ENCODE measurements around the gene AKIRIN1. TPM values are rescaled to one million over a fixed set of nuclear protein-coding genes. Genes with fewer than 3 reads are reported as not detected.
A peak's percentile ranks its signal among the peaks of the same experiment; 100 is the strongest.
"Not testable (repeated sequence)": the region's sequence is repeated elsewhere in the genome, so short reads cannot be mapped to it uniquely, and the experiment has no call there.

The AKIRIN1 gene
- total RNA-seq, 1 donor from 2014 or later, result 44.2 TPM

GRCh38 chr1:39026866-39027507 lies 35.9 kb downstream of the AKIRIN1 start:
- intact Hi-C loops (cut with DNase I), result no loop called here
- DNase-seq (ENCODE audit: low spot score) (no peak), ATAC-seq (no peak)

GRCh38 chr1:39034114-39034654 lies 43.1 kb downstream of the AKIRIN1 start:
- ATAC-seq, result no peak
- intact Hi-C loops (cut with DNase I), result no loop called here
- DNase-seq (ENCODE audit: low spot score), result no peak

GRCh38 chr1:39036678-39037077 lies 45.6 kb downstream of the AKIRIN1 start:
- no peak for ATAC-seq
- DNase-seq (ENCODE audit: low spot score), result no peak

GRCh38 chr1:39043513-39043912 lies 52.4 kb downstream of the AKIRIN1 start:
- DNase-seq (ENCODE audit: low spot score) (no peak), ATAC-seq (no peak)
- intact Hi-C loops (cut with DNase I), result no loop called here

More at GRCh38 chr1:39036678-39037077, 45.6 kb downstream of the AKIRIN1 start:
- intact Hi-C loops (cut with DNase I), result no loop called here

GRCh38 chr1:39044762-39045161 lies 53.7 kb downstream of the AKIRIN1 start:
- intact Hi-C loops (cut with DNase I), result no loop called here
- DNase-seq (ENCODE audit: low spot score), result no peak
- ATAC-seq, result no peak

- ATAC-seq, result no peak
- intact Hi-C loops (cut with DNase I), result no loop called here
- no peak for DNase-seq (ENCODE audit: low spot score)
Measured at GRCh38 chr1:39045231-39045630, 54.2 kb downstream of the AKIRIN1 start.

GRCh38 chr1:39046613-39047210 lies 55.6 kb downstream of the AKIRIN1 start:
- intact Hi-C loops (cut with DNase I), result no loop called here
- ATAC-seq (peak; percentile 9), DNase-seq (ENCODE audit: low spot score) (no peak)

GRCh38 chr1:39047374-39048229 lies 56.5 kb downstream of the AKIRIN1 start:
- ATAC-seq, result peak; percentile 91
- no peak for DNase-seq (ENCODE audit: low spot score)
- intact Hi-C loops (cut with DNase I), result no loop called here

GRCh38 chr1:39048745-39049370 lies 57.8 kb downstream of the AKIRIN1 start:
- ATAC-seq, result no peak
- intact Hi-C loops (cut with DNase I), result no loop called here
- no peak for DNase-seq (ENCODE audit: low spot score)

GRCh38 chr1:39050001-39050400 lies 58.9 kb downstream of the AKIRIN1 start:
- intact Hi-C loops (cut with DNase I), result no loop called here
- no peak for ATAC-seq
- no peak for DNase-seq (ENCODE audit: low spot score)

- DNase-seq (ENCODE audit: low spot score); intact Hi-C loops (cut with DNase I); ATAC-seq: not testable (repeated sequence)
Measured at GRCh38 chr1:39051193-39051850, 60.2 kb downstream of the AKIRIN1 start.

GRCh38 chr1:39051956-39052355 lies 60.9 kb downstream of the AKIRIN1 start:
- intact Hi-C loops (cut with DNase I), result no loop called here
- ATAC-seq (no peak), DNase-seq (ENCODE audit: low spot score) (no peak)

- peak; percentile 59 for ATAC-seq
- DNase-seq (ENCODE audit: low spot score), result not testable (repeated sequence)
Measured at GRCh38 chr1:39055213-39055710, 64.2 kb downstream of the AKIRIN1 start.

More at GRCh38 chr1:39055213-39055710, 64.2 kb downstream of the AKIRIN1 start:
- intact Hi-C loops (cut with DNase I), result not testable (repeated sequence)

Other genes with a start within 250 kb of the AKIRIN1 start
- gene RRAGC, start 131.5 kb upstream of the AKIRIN1 start, total RNA-seq, result 28.3 TPM
- gene MYCBP, start 117.9 kb upstream of the AKIRIN1 start, total RNA-seq, result 6.5 TPM
- not detected for gene GJA9, start 109.7 kb upstream of the AKIRIN1 start, total RNA-seq
- gene RHBDL2, start 49.4 kb upstream of the AKIRIN1 start, total RNA-seq, result 0.22 TPM
- gene NDUFS5, start 35.1 kb downstream of the AKIRIN1 start, total RNA-seq, result 149 TPM
- gene MACF1, start 213.4 kb downstream of the AKIRIN1 start, total RNA-seq, result 322 TPM

Measured in sciatic nerve (tissue), 2 donors.